ENCODE results near the gene EPB41L4B.
A peak's percentile ranks its signal among the peaks of the same experiment; 100 is the strongest.

The EPB41L4B gene

DNA sequence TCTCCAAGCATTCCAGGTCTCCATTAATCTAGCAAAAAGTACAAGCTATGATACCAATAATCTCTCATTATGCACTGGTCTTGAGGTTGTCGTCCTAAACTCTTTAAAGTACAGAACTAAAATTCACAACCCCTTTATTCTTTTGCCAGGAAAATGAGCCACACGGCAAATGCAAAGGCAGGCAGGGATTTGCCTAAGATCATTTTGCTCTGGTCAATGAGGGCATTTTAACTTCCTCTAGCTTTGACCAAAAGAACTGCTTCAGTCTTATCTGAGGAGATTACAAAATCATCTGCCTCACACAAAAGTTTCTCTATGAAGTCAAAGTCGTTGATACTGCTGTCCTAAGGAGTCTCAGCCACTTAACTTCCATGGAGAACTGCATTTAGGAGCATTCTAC is 51.8 kb downstream of the EPB41L4B start:
- no peak for DNase-seq

DNA sequence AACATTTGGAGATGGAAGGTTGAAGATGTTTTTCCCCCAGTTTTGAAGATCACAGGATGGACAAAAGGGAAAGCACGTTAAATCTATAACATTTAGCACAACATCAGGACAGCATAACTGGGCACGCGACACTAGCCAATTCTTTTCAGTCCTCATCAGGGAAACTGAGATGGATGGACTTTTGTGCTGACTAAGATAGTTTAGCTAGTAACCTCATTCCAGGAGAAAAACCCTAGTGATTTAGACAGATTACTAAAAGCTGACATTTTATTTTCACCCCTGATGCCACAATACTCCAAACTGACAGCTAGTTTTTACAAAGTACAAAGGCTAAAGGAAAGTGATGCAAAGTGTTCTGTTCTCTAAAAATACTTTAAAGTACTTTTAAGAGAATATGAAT is 53.3 kb downstream of the EPB41L4B start:
- no peak for DNase-seq

DNA sequence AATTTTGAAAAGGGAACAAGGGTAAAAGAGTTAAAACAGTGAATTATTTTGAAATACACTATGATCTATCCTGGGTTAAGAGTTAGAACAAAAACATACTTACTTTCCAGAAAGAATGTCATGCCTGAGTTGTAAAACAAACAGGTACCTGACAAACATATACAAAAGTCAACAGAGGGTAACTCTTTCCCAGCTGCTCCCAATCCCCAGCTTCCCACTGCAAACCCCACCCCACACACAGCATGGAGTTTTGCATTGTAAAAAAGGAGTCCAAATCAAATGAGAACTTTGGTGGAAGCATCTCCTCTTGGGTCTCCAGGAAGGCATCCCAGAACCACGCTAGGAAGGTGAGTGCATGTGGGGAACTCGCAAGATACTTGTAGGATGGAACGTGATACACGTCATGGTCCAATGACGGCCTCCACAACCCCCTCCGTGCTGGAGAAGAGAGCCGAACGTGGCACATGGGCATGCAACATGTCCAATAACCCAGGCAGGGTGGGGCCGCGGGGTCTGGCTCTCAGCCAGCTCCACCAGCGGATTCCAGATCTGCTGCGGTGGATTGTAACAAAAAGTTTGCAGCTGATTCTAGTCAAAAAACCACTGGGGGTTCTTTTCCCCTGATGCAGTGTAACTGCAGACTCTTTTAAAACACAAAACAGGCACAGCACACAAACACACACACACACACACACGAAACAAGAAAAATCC is 55.8 kb downstream of the EPB41L4B start:
- no peak for DNase-seq

DNA sequence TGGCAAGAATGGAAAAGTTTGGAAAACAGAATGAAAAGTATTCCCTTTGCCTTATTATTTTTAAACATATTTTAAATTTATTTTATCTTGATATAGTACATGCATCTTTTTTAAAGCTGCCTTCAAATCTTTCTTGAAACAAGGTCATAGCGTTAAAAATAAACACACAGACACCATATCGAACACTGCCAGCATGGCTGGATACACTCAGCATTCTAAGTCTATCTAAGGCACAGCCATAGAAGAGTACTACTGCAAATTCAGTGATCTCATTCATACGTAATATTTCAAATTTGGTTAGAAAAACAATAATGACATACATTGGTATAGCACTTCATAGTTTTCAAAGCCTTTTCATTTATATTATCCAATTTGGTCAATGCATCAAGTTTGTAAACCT is 57.5 kb downstream of the EPB41L4B start:
- no peak for DNase-seq

DNA sequence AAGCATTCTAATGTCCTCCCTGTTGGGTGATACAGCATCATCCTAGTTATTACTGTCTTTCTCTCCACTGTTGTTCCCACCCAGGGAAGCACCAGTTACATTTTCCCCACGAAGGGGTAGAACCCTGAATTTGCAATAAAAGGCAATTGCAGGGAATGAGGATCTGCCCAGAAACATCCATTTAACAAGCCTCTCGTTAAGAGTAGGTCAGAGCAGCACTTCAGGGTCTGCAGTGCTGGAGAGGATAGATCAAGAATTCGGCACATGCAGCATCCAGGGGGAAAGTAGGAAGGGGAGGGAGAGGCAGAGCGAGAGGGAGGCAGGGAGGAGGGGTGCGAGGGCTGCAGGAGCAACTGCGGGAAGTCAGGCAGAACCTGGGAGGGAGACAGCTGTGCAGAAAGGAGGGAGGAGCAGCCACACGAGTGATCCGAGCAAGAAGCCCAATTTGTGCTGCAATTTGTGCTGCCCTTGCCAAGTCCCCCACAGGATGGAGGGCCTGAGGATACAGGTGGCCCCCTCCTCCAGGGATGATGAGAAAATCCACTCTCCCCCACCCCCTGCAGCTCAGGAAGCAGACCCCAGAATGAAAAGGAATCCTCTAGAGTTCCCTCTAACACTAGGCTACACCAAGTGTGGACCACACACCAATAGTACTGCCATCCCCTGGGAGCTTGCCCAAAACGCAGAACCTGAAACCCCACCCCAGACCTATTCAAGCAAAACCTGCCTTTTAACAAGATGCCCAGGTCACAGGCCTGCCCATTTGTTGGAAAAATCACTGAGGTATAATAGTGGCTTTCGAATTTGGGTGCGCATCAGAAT is 62.2 kb downstream of the EPB41L4B start:
- DNase-seq, result no peak

DNA sequence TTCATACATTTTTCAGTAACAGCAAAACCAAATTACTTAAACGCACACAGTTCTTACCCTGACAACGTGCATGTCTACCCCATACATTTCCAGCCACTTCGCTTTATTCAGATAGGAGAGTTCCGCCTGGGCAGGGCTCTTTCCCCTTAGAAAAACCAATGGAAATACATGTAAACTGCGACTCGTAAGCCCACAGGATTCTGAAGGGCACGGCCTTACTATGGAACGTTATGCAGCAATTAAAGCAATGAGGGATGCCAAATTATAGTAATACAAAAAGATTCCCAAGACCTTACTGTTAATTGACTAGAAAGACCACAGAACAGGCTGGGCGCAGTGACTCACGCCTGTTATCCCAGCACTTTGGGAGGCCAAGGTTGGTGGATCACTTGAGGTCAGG is 64.5 kb downstream of the EPB41L4B start:
- DNase-seq, result peak; percentile 21

DNA sequence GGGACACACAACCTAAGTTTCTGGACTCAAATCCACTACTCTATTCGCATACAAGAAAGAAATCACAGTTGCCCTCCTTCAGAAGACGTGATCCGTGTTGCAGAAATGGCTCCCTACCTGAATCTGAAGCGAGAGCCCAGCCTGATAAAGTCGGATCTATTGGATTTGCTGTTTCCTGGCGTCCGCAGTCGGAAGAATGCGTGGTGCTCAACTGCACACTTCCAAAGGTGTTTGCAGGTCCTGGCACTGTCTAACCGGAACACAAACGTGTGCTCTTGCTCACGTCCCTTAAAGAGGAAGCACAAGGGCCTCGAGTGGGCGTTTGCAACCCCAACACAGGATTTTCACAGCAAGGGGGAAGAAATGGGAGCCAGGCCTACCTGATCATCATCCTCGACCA is 65.5 kb downstream of the EPB41L4B start:
- DNase-seq, result no peak

DNA sequence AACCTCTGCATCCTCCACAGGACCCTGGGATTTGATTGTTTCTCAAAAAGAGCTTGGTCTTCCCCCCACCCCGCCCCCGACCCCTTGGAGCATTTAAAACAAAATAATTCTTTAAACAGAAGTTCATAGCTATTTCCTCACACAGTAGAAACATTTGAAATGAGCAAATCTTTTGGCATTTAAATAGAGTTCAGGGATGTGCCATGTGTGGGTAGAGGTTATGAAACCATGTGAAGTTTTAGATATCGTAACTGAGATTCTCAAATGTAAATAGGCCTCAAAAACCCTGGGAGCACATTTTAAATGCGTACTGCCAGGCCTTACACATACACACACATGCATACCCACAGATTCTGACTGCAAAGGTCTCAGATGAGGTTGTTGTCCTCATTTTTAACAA is 66.5 kb downstream of the EPB41L4B start:
- DNase-seq, result no peak

DNA sequence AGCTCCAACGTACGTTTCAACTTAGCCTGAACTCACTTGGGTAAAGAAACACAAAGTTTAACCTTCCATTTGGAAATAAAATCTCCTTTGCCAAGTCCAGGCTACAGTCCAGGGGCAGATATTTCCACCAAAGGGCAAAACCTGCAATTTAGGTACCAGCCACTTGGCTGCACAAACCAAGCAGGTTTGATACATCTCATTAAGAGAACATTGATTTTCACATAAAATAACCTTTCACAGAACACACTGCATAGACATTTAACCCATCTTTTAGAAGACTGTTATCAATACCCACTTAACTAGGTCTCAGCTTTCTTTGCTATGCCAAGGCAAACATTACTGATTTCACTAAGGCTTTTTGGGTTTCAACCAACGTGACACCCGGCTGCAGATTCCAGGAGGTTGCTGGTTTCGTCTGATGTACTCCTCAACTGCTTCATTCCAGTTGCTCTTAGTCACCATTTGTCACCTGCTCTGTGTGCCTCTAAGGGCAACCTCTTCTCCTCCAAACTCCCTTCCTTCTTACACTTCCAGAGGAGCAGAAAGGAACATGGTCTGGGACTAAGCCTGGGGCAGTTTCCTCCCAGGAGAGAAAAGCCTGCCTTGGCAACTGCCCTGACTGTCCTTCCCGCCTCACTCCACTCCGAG is 67.1 kb downstream of the EPB41L4B start:
- peak; percentile 67 for DNase-seq

DNA sequence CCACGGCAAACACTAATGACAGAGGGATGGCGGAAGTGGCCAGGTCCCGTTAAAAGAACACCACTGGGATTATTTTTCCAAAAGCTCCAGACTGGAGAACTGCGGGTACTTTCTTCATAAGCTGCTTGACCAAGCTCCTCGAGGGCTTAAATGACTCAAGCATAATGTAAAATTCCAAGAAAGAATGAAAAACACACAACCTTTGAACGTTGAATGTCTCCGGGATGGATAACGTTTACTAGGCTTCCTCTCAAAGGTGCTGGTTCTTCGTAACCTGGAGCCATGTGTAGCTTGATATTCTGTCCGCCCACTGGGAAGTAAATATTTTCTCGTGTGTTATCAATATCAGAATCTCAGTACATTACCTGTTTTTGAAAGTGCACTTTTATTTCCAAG is 67.6 kb downstream of the EPB41L4B start:
- DNase-seq, result no peak

DNA sequence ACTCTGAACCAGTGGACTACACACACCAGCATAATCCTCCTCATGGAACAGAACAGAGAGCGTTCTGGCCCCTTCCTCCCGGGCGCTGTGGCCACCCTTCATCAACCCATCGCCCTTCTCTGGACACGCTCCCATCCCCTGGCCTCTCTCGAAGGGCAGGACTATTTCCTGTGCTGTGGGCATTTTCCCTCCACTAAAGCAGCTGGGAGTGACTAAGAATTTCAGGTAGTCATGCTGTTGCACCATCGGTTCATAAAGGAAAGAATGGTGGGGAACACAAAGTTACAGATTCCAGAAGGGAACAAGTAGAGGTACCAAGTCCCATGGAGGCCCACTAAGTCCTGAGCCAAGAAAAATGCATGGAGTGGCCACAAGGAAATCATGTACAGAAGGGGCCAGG is 68.6 kb downstream of the EPB41L4B start:
- DNase-seq, result no peak

DNA sequence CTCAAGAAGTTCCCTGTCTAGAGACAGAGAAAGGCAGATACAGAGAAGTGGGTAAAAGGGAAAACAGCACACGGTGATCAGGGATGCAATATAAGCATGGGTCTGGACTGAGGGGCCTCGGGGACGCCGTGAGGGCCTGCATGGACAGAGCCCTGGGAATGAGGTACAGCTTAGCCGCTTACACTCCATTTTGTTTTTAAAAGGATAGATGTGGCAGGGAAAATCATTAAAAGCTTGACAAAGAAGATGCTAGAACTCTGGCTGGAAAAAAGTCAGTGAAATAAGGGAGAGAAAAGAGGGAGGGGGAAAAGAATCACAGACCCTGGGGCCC is 69.1 kb downstream of the EPB41L4B start:
- DNase-seq, result no peak

DNA sequence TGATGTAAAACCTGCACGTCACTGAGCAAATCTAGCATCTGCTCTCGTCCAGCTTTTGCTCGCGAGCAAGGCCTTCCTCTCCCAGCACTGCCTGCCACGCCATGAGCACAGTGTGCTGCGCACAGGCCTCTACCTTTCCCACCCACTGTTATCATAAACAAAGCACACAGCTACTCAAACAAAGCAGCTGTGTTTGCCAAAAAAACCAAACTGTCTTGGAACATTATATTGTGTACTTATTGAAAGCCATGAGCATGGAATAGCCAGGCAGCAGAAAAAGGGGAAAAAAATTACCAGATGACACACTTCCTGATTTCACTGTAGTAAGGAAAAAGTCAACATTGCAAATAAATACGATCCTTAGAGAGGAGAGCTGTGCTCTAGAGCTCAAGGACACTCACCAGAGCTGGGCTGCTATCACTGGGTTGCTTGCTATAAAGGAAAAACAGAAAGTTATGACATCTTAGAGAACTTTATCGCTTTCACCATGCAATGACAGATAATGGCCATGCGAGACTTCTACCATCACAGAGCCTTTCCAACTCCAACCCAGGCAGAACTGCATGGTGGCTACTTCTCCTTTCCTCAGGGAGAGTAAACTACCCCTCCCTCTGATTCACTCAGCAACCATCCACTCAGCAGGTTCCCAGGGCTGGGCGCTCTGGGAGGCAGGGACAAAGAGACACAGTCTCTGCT is 69.6 kb downstream of the EPB41L4B start:
- DNase-seq, result no peak

DNA sequence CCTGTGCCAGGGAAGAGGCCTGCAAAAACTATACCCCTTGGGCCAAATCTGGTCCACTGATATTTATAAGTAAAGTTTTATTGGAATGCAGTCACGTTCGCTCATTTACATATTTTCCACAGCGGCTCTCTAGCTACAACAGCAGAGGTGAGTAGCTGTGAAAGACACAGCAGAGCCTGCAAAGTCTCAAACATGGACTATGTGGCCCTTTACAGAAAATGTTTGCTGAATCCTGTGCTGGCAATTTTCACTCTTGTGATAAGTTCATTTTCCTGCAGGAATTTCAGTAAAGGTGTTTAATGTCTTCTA is 70.1 kb downstream of the EPB41L4B start:
- no peak for DNase-seq

DNA sequence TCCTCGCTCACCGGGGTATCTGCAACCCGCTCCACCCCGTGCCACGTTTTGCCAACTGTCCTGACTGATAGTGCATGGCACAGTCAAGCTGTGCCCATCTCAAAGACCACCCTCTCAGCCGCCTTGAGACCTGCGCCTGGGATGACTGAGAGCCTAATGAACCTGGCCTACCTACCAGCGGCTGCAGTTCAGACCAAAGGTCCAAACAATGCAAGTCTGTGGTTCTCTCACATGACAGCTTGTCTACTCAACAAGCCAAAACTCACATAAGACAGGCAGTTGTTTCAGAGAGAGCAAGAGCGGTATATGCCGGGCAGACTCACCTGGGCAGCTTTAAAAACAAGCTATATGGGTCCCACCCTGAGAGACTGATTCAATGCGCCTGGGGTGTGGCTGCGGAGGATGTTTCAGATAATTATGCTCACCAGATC is 70.5 kb downstream of the EPB41L4B start:
- DNase-seq, result no peak

DNA sequence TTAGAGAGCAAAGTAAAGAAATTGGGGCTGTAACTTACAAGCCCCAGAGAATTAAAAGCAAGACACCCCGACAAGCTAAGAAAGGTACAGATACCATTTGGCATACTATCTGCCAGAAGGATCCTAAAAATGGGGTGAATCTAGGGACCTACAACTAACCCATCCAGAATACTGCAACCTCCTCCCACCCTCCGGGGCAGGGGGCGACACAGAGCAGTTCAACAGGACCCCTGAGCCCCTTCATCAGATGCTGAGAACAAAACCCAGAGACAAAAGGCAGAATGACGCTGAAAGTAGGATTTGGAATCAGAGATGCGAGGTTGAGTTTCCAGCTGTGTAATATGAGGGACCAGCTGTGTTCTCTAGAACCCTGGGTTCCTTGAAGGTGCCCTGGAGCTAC is 71.2 kb downstream of the EPB41L4B start:
- DNase-seq, result no peak

DNA sequence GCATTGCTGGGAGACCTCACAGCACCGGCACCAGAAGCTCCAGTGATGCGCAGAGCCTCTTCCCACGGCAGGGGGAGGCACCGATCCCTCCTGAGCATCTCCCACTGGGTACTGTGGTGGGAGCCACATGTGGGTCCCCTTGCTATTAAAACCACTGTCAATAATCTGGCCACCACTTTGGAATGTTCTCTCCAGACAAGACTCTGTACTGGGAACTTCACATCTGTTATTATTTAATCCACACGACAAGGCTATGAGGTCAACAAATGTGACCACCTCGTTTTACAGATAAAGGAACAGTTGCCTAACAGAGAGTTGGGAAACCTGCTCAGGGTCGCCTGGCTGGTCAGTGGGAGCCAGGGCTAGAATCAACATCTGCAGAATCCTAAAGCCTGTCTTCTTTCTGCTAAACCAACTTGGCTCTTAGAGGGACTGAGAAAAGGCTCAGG is 72.7 kb downstream of the EPB41L4B start:
- DNase-seq, result no peak

DNA sequence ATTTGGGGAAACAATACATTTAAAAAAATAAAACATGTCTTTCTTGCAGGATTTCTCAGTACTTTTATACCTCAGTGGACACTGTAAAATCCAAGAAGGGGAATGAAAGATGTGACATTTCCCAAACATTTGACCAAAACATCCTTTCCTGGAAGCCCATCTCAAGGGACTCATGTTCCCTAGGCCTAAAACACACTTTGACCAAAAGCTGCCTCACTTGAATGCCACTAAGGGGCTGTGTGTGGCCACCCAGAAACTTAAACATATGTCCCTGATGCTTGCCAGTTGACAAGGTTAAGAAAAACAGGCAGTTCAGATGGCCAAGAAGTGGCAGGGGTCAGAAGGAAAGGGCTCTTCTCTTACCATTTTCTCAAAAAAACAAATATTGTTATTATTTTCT is 73.6 kb downstream of the EPB41L4B start:
- no peak for DNase-seq

DNA sequence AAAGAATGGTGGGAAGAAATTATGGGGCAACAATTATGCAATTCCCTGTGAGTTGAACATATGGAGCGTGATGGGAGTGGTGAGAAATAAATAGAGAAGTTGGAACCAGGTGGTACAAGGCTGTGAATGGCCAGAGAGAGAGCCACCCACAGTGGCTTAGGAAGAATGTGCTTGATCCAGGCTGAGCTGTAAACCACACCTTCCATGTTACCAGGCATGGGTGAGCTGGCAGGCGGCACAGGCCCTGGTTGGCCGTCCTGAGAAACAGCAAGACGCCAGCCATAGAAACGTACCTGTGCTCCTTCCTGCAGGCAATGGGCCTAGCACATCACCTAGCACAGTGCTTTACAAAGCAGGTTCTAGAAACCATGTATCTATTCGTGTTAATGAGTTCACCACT is 74.3 kb downstream of the EPB41L4B start:
- DNase-seq, result no peak

DNA sequence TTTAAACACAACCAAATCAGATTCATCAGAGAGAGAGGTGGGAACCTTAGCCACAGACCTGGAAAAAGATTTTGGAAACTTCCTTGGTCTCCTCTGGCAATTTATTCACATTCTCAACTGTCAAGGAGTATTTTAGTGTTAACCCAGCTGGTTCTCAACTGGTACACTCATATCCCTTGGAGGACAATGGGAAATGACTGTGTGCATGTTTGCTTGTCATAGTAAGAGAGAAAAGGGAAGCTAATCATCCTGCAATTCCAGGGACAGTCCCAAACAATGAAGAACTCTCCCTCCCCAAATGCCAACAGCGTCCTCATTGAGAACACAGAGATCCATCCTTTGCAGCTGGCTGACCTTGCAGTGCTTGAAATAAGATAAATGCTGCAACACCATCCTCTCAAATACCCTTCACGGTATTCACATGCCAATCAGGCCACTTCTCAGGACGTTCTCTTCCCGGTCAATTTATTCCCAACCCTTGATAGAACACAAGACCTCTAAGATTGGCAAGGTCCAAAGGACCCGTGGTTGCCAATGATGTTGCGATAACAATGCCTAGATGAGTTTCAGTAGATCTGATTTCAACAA is 75.5 kb downstream of the EPB41L4B start:
- no peak for DNase-seq

DNA sequence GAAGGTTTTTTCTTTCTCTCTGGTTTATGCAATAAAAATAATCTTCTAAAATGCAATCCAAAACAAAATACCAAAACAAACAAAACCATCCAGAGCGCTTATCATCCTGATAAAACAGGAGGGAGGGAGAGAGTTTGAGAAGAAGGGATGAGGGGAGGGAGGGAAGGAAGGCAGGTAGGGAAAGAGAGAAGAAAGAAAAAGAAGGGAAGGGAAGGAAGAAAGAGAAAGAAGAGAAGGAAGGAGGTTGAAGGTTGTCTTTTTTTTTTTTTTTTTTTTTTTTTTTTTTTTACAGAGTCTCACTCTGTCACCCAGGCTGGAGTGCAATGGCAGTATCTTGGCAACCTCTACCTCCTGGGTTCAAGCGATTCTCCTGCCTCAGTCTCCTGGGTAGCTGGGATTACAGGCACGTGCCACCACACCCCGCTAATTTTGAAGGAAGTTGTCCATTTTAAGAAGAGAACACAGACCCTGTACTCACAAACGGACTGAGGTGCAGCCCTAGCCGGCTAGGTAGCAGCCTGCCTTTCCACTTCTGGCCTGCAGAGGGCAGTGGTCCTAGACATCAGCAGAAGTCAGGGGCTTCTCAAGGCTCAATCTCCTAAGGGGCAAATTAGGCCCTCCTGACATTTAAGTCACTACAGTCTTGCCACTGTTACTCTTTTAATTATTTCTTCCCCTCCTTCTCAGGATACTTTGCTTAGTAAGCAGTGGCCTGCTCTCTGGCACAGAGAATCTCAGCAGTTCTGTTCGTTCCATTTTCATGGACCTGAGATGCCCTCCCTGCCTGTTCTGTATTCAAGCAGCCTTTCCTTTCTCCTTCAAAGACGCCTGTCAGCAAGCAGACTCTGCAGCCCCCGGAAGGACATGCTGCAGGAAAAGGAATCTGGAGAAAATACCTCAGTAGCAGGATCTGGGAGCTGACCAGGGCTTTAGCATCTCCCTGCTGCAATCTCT is 76.4 kb downstream of the EPB41L4B start:
- peak; percentile 50 for DNase-seq

DNA sequence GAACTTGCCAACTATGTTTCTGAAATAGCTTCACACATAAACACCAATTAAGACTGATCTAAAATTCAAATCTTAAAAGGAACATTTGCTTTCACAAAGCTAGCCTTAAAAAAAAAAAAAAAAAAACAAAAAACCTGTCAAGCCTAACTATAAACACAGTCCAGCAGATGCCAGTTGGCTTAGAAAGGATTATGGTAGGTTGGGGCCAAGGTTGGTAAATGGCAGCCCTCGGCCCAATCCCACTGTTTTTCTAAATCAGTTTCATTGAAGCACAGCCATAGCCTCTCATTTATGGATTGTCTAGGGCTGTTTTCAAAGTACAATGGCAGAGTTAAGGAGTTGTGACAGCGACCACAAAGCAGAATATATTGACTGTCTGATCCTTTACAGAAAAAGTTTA is 78.1 kb downstream of the EPB41L4B start:
- no peak for DNase-seq
